ENCODE data around the gene ZNF580. TPM values are rescaled to one million over a fixed set of nuclear protein-coding genes. Genes with fewer than 3 reads are reported as not detected.

The ZNF580 gene
- total RNA-seq, 1 donor from 2014 or later = 10.4 TPM

DNA sequence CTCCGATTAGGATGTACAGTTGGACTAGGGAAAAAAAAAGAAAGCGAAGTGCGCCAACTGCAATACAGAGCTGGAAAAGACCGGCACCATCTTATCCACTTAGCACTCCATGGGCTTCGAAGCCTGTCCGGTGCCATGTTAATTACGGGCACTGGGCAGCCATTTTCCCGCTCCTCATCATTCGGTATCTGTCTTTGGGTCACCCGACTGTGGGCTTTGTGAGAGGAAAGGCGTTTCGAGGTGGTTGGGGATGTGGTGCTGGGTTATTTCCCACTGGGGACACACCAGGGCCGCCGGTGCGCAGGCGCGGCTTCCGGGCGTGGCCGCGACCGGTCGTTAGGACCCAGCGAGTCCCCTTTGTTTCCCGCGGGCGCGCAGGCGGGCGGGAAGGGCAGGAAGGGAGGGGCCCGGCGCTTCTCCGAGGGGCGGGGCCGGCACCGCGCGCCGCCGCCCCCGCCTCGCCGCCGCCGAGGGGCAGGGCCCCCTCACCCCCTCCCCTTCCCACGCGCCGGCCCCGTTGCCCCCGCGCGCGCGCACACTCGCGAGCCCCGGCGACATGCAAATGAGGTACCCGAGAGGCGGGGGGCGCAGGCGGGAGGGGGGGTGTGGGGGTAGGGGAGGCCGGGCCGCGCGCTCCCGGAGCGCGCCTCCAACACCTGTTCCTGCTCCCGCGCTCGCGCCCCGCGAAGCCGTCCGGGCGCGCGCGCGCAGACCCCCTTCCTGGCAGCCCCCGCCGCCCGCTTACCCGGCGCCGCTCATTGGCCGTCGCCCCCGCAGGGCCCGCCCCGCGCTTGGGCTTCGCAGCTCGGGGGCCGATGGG, 40.8 kb upstream of the ZNF580 start, which contains the start of gene ZNF524:
Gene ZNF524 (plus strand): TSS at position 447 of the 820 bp plus-strand sequence. CDS start 1,825 bp downstream, outside the sequence.
- DNase-seq (ENCODE audit: low read depth) = no peak
- Histone ChIP-seq H3K4me3 (ENCODE audit: low read depth, low read length) (peak within 1 kb of the TSS; percentile 91), H3K36me3 (ENCODE audit: control insufficient read depth, insufficient read depth, low read length) (no peaks in the 10 kb centered on the region), H3K27me3 (ENCODE audit: control insufficient read depth, insufficient read depth, low read length) (no peaks in the 10 kb centered on the region)
- TF ChIP-seq, protein P1, sequence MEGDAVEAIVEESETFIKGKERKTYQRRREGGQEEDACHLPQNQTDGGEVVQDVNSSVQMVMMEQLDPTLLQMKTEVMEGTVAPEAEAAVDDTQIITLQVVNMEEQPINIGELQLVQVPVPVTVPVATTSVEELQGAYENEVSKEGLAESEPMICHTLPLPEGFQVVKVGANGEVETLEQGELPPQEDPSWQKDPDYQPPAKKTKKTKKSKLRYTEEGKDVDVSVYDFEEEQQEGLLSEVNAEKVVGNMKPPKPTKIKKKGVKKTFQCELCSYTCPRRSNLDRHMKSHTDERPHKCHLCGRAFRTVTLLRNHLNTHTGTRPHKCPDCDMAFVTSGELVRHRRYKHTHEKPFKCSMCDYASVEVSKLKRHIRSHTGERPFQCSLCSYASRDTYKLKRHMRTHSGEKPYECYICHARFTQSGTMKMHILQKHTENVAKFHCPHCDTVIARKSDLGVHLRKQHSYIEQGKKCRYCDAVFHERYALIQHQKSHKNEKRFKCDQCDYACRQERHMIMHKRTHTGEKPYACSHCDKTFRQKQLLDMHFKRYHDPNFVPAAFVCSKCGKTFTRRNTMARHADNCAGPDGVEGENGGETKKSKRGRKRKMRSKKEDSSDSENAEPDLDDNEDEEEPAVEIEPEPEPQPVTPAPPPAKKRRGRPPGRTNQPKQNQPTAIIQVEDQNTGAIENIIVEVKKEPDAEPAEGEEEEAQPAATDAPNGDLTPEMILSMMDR (IDR thresholded peaks at IDR 0.05; ENCODE audit: insufficient read depth, low read length, poor library complexity, severe bottlenecking) = no peak

- TF ChIP-seq, protein P1 (IDR thresholded peaks at IDR 0.05; ENCODE audit: insufficient read depth, low read length, poor library complexity, severe bottlenecking) = no peak
- Histone ChIP-seq H3K4me3 (ENCODE audit: low read depth, low read length) (peak overlapping the region; percentile 91), H3K27me3 (ENCODE audit: control insufficient read depth, insufficient read depth, low read length) (no peaks in the 10 kb centered on the region), H3K36me3 (ENCODE audit: control insufficient read depth, insufficient read depth, low read length) (no peaks in the 10 kb centered on the region)
- no peak for DNase-seq (ENCODE audit: low read depth)
Measured at GRCh38 chr19:55600662-55601028, 40.2 kb upstream of the ZNF580 start.

- Histone ChIP-seq H3K36me3 (ENCODE audit: control insufficient read depth, insufficient read depth, low read length) (no peaks in the 10 kb centered on the region), H3K27me3 (ENCODE audit: control insufficient read depth, insufficient read depth, low read length) (no peaks in the 10 kb centered on the region), H3K4me3 (ENCODE audit: low read depth, low read length) (peak overlapping the region; percentile 91)
- no peak for DNase-seq (ENCODE audit: low read depth)
- TF ChIP-seq, protein P1 (IDR thresholded peaks at IDR 0.05; ENCODE audit: insufficient read depth, low read length, poor library complexity, severe bottlenecking) = no peak
Measured at GRCh38 chr19:55601084-55601483, 39.7 kb upstream of the ZNF580 start.

- no peak for DNase-seq (ENCODE audit: low read depth)
- H3K27me3 ChIP-seq (ENCODE audit: control insufficient read depth, insufficient read depth, low read length) = no peaks in the 10 kb centered on the region
- TF ChIP-seq, protein P1 (IDR thresholded peaks at IDR 0.05; ENCODE audit: insufficient read depth, low read length, poor library complexity, severe bottlenecking) = no peak
- H3K36me3 ChIP-seq (ENCODE audit: control insufficient read depth, insufficient read depth, low read length) = no peaks in the 10 kb centered on the region
- H3K4me3 ChIP-seq (ENCODE audit: low read depth, low read length) = no peak overlapping the region
Measured at GRCh38 chr19:55602104-55603001, 38.4 kb upstream of the ZNF580 start.

- no peak overlapping the region for H3K4me3 ChIP-seq (ENCODE audit: low read depth, low read length)
- no peaks in the 10 kb centered on the region for H3K27me3 ChIP-seq (ENCODE audit: control insufficient read depth, insufficient read depth, low read length)
- no peak for DNase-seq (ENCODE audit: low read depth)
- no peaks in the 10 kb centered on the region for H3K36me3 ChIP-seq (ENCODE audit: control insufficient read depth, insufficient read depth, low read length)
- TF ChIP-seq, protein P1 (IDR thresholded peaks at IDR 0.05; ENCODE audit: insufficient read depth, low read length, poor library complexity, severe bottlenecking) = no peak
Measured at GRCh38 chr19:55603115-55603514, 37.7 kb upstream of the ZNF580 start.
